SU-DHL-6 (cell line): ENCODE results near the gene ACAA1.

Experiments used
- H2AFZ ChIP-seq: fragments of 200-600 bp; sonication (generic); 2 replicates; pipeline ENCODE4 v1.6.1; 2014; ENCODE audit warnings: low read depth, mild to moderate bottlenecking, moderate library complexity, mixed read lengths, antibody characterized with exemption, low read length; ENCODE audit not compliant: severe bottlenecking
- H3F3A ChIP-seq: fragments of 200-600 bp; shearing (Covaris generic); 2 replicates; pipeline ENCODE4 v1.6.0; 2016; ENCODE audit warnings: antibody characterized with exemption, mild to moderate bottlenecking; ENCODE audit not compliant: insufficient read depth
- H3K27ac ChIP-seq: fragments of 200-600 bp; sonication (generic); 2 replicates; pipeline ENCODE4 v1.5.1; 2016; ENCODE audit warnings: low read depth, mild to moderate bottlenecking, low read length, moderate library complexity, mixed read lengths
- H3K27me3 ChIP-seq: fragments of 200-600 bp; sonication (generic), shearing (Covaris generic); 2 replicates; pipeline ENCODE4 v1.6.0; 2014; ENCODE audit warnings: mild to moderate bottlenecking, low read length
- H3K36me3 ChIP-seq: fragments of 200-600 bp; sonication (generic); 2 replicates; pipeline ENCODE4 v1.6.1; 2014; ENCODE audit warnings: mild to moderate bottlenecking, low read length, mixed read lengths
- H3K4me2 ChIP-seq: fragments of 300-600, 200-600 bp; shearing (Covaris generic), sonication (generic); 2 replicates; pipeline ENCODE4 v1.6.0; 2014; ENCODE audit warnings: low read length, low read depth, mild to moderate bottlenecking; ENCODE audit not compliant: poor library complexity, severe bottlenecking
- H3K4me3 ChIP-seq: fragments of 200-600 bp; sonication (generic); 2 replicates; pipeline ENCODE4 v1.5.1; 2014; ENCODE audit warnings: antibody characterized with exemption, low read length, mild to moderate bottlenecking, mixed read lengths; ENCODE audit not compliant: insufficient read depth, poor library complexity, severe bottlenecking
- H3K79me2 ChIP-seq: fragments of 200-600 bp; sonication (generic); 2 replicates; pipeline ENCODE4 v1.6.1; 2014; ENCODE audit warnings: mild to moderate bottlenecking, low read length, moderate library complexity; ENCODE audit not compliant: insufficient read depth
- H3K9ac ChIP-seq: fragments of 200-600 bp; sonication (generic); 2 replicates; pipeline ENCODE4 v1.7.0; 2014; ENCODE audit warnings: mild to moderate bottlenecking, low read length
- H3K9me2 ChIP-seq: fragments of 200-600 bp; sonication (generic); replicated peaks from 2 replicates; pipeline ENCODE4 v1.6.1; 2014; ENCODE audit warnings: low read length; ENCODE audit not compliant: insufficient read depth
- H3K9me3 ChIP-seq: fragments of 200-600 bp; sonication (generic); 2 replicates; pipeline ENCODE4 v1.6.1; 2014; ENCODE audit warnings: low read length, mixed read lengths; ENCODE audit not compliant: insufficient read depth
- H4K20me1 ChIP-seq: fragments of 200-600 bp; sonication (generic); 2 replicates; pipeline ENCODE4 v1.6.1; 2014; ENCODE audit warnings: low read depth, mild to moderate bottlenecking, antibody characterized with exemption, low read length, moderate library complexity, mixed read lengths
- CTCF ChIP-seq: fragments of 200-600 bp; sonication (generic); IDR thresholded peaks from one replicate; pipeline ENCODE4 v1.5.1; 2017; ENCODE audit warnings: antibody characterized with exemption, mild to moderate bottlenecking, low read length, moderate library complexity; ENCODE audit not compliant: insufficient read depth, poor library complexity, severe bottlenecking
- EZH2phosphoT487 ChIP-seq: fragments of 200-600 bp; sonication (generic), shearing (Covaris generic); conservative IDR thresholded peaks from 2 replicates; pipeline ENCODE4 v1.6.1; 2018; ENCODE audit warnings: mild to moderate bottlenecking, antibody characterized with exemption, low read length, moderate library complexity, mixed read lengths

ACAA1 gene

GRCh38 chr3:38101811-38102443 lies 35.0 kb downstream of the ACAA1 start:
- Histone ChIP-seq H3K9me3 (peaks cover 4% of the 10 kb centered on the region; the same call in 1 of the 2 replicates), H3K9me2 (no peaks in the 10 kb centered on the region), H3K27me3 (peaks cover 7% of the 10 kb centered on the region; the same call in 1 of the 2 replicates), H3K9ac (no peak overlapping the region), H3K4me3 (no peak overlapping the region), H2AFZ (no peak overlapping the region), H4K20me1 (no peaks in the 10 kb centered on the region), H3K4me2 (no peak overlapping the region), H3F3A (no peaks in the 10 kb centered on the region), H3K79me2 (no peaks in the 10 kb centered on the region), H3K27ac (no peak overlapping the region), H3K36me3 (no peaks in the 10 kb centered on the region)
- no peak for TF ChIP-seq CTCF
- no peak for TF ChIP-seq EZH2phosphoT487

GRCh38 chr3:38100498-38100897 lies 36.4 kb downstream of the ACAA1 start:
- H3K9me3 ChIP-seq = peaks cover under 1% of the 10 kb centered on the region; the same call in 1 of the 2 replicates
- no peak overlapping the region for H2AFZ ChIP-seq
- no peak overlapping the region for H3K9ac ChIP-seq
- H3F3A ChIP-seq = no peaks in the 10 kb centered on the region
- TF ChIP-seq EZH2phosphoT487 (no peak), CTCF (no peak)
- H3K4me3 ChIP-seq = no peak overlapping the region
- no peaks in the 10 kb centered on the region for H4K20me1 ChIP-seq
- H3K27me3 ChIP-seq = peaks cover 4% of the 10 kb centered on the region; the same call in 1 of the 2 replicates
- no peak overlapping the region for H3K4me2 ChIP-seq
- H3K9me2 ChIP-seq = no peaks in the 10 kb centered on the region
- no peak overlapping the region for H3K27ac ChIP-seq
- H3K79me2 ChIP-seq = no peaks in the 10 kb centered on the region
- no peaks in the 10 kb centered on the region for H3K36me3 ChIP-seq

- H3K4me3 ChIP-seq = no peak overlapping the region
- H3K9me2 ChIP-seq = no peaks in the 10 kb centered on the region
- H2AFZ ChIP-seq = no peak overlapping the region
- H3K27ac ChIP-seq = no peak overlapping the region
- H3K79me2 ChIP-seq = no peaks in the 10 kb centered on the region
- no peaks in the 10 kb centered on the region for H4K20me1 ChIP-seq
- no peaks in the 10 kb centered on the region for H3K36me3 ChIP-seq
- no peaks in the 10 kb centered on the region for H3K27me3 ChIP-seq
- no peak overlapping the region for H3K4me2 ChIP-seq
- no peaks in the 10 kb centered on the region for H3F3A ChIP-seq
- TF ChIP-seq EZH2phosphoT487 (no peak), CTCF (no peak)
- H3K9me3 ChIP-seq = no peaks in the 10 kb centered on the region
- H3K9ac ChIP-seq = no peak overlapping the region
These were observed 37.4 kb downstream of the ACAA1 start for GRCh38 chr3:38099518-38099917.
